Activated CD4-positive, alpha-beta T cell treated with anti-CD3 and anti-CD28 coated beads for 4 hours (primary cell): ENCODE measurements around the gene NADK.
"Not testable (repeated sequence)": the region's sequence is repeated elsewhere in the genome, so short reads cannot be mapped to it uniquely, and the experiment has no call there.

Experiments
- DNase-seq, 2 donors: peaks; one replicate each; pipeline ENCODE4 v3.0.0-alpha.2; 2020

NADK gene

DNA sequence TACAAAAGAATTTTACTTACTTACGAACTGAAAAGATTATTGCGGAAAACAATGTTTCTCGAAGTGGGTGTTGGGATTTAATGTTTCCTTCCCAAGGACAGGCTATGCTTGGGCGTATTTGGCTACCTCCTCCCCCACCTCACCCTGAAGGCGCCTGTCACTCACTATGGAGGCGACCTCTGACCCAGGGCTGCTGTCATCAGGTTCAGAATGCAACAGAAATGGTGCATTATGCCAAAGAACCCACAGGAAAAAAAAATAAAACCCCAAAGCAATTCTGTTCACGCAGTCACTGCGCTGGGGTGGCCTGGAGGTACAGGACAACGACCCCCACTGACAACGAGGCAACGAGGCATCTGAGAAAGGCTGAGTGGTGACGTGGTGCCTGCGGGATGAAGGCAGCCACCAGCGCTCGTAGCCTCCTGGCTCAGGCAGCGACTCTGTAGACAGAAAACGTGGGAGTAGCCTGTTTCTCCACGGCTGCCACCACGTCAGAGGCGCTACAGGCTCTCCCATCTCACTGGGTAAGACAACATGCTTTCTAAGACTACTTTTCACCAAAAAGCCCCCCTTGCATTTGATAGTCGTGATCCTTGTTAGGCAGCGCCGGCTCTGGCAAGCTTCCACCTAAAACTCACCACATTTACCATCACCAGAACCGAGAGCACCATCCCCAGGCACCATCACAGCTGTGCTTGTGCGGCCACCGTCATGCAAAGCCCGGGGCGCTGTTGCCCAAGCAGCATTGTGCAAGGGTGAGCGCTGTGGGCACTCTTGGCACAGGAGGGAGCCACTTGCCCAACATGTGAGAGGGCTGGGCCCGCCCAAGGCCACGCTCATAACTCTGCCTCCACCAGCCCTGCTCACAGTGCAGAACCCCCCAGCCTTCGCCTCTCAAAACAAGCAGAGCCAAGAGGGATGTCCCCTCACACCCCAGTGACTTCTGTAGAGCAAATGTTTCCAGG lies 14.3 kb downstream of the NADK start:
- no peak for DNase-seq

DNA sequence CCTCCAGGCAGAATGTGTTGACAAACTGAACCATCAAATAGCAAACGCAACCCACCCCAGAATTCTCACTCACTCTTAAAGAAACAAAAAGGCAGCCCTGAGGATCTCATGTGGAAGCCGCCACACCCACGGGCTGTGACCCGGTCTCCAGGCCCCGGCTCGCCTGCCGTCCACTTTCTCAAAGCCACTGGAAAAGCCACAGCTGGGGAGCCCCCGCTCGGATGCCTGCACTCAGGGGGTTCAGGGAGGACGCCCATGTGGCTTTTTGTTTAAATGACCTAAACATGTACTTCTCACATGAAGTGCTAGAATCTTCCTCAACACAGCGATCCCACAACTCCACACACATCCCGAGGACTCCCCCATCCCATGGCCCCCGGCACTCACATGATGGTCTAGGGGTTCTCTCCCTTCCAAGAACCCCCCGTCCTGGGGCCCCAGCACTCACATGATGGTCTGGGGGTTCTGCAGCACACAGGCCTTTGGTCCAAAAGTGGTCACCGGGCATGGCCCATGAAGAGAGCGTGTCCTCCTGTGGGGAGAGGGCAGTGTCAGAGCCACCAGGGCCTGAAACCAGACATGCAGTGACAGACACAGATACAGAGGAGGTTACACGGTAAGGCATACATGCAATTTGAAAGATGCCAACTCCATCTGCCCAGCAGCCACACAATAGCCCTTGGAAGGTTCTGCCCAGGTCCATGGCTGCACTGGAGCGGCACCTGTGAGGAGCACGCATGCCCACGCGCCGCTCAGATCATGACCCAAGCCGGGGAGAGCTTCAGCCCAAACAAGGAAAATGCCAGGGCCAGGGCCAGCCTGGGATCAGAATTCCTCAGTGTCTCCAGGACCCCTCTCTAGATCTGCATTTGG lies 16.5 kb downstream of the NADK start:
- DNase-seq = no peak

DNA sequence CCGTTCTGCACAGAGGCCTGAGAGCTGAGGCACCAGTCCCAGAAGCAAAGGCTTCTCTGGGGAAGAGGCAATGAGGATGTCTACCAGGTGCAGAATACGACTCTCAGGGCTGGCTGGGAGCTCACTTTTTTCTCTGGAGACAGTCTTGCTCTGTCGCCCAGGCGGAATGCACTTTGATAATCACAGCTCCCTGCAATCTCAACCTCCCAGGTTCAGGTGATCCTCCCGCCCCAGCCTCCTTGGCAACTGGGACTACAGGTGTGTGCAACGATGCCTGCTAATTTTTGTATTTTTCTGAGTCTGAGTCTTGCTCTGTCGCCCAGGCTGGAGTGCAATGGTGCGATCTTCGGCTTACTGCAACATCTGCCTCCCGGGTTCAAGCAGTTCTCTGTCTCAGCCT lies 17.6 kb downstream of the NADK start:
- no peak for DNase-seq

DNA sequence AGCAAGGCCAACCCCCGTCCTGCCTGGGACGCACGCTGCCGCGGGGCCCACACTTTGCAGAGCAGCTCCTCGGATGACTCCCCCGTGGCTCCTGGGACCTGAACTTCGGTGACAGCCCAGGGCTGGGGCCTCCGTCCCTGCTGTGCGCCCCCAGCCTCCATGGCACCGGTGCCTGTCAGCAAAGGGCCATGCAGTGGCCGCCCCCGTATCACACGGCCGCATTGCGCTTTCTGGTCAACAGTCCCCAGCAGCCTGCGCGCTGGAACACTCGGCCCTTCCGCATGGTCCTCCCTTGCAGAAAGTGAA lies 18.0 kb downstream of the NADK start:
- DNase-seq = no peak

DNA sequence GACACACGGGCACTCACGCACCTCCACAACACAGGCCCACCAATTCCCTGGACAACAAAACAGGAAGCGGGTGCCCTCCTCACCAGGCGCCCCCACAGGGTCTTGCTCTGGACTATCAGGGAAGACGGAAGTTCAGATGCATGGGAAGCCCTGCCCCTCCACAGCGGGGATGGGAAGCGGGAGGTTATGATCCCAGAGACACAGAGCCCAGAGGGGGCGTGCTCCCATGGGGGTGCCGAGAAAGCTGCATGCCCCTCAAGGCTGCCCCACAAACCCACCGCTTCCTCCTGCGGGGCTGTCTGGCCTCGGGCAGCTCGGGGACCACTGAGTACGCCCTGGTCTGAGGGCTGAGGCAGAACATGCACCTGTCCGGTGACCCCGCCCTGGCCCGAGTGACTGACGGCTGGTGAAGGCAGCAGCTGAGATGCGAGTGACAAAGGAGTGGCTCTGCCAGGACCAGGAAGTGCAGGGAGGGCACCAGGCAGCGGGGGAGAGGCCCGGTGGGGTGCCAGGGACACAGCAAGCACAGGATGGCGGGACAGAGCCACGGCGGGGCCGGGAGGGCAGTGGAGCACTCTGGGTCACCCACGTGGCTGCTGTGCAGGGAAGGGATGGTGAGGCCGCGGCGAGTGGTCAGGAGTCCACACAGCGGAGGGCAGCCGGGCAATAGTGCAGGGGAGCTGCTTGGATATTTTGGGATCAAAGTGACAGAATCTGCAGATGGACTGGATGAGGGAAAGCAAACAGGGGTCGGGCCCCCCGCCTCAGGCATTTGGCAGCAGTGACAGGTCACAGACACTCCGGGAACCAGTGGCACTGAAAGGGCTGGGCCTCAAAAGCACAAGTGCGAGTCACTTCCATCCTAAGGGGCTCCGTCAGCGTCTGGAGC lies 18.6 kb downstream of the NADK start:
- no peak for DNase-seq

DNA sequence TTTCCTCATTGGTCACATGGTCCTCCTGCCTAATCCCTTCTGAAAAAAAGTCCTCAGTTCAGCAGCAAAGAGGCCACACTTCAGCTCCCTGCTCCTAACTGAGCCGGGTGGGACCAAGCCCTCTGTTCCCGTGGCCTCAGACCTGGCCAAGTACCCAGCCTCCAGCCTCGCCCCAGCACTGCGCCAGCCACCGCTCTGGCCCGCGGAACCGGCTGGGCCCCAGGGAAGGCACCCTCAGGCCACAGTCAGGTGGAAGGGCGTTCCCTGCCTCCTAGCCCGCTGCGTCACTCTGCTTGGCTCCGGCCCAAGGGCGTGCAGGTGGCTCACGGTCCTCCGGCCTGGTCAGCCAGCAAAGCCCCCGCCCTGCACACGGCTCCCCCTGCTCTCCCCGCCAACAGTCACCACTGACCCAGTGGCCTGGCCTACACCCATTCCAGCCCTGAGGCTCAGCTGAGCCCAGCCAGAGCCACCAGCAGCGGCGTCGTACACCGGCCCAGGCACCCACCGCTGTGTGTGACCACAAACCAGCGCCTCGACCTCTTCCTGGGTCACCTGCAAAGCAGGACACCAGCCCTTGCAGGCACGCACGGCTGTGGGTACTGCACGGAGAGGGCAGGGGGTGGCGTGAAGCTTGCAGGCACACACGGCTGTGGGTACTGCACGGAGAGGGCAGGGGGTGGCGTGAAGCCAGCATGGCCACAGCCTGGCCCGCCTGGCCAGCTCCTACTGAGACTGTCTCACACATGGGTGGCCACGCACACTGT lies 19.4 kb downstream of the NADK start:
- DNase-seq = no peak

DNA sequence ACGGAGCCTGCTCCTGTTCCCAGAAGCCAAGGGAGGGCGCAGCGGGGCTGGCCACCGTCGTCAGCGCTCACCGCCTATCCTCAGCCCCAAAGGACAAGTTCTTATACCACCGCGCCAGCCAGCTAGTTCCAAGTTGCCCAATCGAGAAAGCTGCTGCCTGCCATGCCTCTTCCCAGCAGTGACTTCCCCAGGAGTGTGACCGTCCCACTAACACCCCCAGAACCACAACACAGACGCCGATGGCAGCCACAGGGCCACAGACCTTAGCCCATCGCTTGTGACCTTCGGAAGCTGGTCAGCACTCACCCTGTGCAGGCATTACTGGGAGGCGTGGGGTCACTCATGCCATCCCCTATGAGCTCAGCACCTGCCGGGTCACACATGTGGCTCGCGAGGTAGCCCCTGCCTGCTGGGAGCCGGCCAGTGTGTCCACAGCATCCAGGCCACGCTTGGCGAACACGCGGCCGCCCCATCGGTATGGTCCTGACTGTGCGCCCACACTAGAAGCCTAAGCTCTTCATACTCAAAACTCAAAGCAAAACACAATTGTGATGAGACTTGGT lies 20.1 kb downstream of the NADK start:
- no peak for DNase-seq

DNA sequence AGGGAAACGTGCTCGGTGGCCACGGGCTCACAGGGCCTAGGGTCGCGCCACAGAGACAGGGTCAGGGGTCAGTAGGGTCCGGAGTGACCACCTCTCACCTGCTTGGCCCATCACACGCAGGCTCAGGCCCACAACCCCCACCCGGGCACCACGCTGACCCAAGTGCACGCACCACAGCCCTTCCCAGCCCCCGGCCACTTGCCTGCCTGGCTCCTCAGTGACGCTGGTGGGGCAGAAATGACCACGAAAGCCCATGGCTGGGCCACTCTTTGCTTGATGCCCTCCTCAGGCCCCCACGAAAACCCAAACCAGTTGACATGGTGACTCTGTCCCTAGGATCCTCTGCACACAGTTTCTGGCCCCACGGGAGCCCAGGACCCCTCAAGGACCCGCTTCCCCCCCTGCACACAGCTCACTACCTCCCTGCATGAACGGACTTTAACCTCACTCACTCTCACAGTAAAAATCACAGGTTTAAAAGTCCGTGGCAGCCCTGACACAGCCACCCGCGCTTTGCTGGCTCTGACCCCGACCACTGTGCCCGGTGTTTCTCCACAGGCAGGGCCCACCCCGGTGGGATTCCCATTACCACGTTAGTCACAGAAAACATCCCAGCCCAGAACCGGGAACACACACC lies 20.7 kb downstream of the NADK start:
- no peak for DNase-seq

DNA sequence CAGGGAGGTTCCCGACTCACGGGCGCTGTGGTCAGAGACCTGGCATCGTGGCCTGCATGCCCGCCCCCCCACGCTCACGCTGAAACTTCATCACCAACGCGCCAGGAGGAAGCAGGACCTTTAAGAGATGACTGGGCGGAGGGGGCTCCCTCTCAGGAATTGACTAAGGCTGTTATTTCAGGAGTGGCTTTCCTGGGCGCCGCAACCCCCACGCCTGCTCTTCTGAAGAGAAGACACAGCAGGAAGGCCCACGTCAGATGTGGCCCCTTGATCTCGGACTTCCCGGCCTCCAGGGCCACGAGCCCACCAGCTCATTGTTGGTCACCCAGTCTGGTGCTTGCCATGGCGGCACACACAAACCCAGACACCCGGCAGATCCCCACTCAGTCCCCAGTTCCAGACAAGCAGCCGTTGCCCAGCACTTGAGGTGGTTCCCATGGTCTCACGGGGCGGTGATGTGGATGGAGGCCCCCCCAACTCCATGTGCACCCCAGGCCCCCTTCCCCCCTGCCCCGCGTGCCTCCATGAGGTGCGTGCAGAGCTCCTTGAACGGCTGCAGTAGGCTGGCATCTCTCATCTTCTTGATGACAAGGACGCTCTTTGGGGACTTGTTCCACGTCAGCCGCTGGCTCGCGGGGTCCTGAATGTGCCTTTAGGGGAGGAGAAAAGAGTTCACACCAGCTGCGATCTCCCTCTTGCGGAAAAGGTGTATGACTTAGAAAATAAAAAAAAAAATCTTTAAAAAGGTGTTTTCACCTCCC lies 21.4 kb downstream of the NADK start:
- no peak for DNase-seq

DNA sequence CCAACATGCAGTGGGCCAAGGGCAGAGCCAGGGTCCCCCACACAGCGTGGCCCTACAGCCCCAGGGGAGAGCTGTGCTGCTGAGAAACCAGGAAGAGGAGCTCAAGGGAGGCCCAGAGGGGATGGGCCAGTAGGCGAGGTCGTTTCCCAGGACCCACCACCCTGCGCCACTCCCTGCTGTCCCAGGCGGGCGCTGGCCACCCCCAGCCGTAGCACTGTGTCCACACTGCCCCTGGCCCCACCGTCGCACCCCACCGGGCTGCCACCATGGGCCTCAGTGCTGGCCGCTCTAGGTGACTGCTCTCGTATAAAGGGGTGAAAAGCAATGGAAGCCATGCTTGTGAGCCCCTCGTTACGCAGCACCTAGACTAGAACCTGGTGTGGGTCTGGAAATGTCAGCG lies 22.4 kb downstream of the NADK start:
- DNase-seq = no peak

DNA sequence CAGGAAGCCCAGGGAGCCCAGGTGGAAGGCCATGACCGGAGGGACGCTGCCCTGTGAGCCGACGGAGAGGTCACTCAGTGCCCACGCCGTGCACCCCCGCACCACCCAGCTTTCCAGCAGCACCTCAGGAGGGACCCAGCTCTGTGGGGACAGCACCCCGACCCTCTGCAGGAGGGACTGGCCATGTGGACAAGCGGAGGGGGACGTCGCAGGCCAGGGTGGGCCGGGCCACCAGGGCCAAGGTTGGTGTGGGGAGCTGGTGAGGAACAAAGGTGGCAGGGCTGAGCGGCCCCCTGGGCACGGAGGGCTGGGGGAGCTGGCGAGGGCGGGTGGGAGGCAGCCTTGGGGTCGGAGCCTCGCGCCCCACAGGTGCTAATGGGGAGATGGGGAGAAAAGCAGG lies 22.8 kb downstream of the NADK start:
- no peak for DNase-seq

DNA sequence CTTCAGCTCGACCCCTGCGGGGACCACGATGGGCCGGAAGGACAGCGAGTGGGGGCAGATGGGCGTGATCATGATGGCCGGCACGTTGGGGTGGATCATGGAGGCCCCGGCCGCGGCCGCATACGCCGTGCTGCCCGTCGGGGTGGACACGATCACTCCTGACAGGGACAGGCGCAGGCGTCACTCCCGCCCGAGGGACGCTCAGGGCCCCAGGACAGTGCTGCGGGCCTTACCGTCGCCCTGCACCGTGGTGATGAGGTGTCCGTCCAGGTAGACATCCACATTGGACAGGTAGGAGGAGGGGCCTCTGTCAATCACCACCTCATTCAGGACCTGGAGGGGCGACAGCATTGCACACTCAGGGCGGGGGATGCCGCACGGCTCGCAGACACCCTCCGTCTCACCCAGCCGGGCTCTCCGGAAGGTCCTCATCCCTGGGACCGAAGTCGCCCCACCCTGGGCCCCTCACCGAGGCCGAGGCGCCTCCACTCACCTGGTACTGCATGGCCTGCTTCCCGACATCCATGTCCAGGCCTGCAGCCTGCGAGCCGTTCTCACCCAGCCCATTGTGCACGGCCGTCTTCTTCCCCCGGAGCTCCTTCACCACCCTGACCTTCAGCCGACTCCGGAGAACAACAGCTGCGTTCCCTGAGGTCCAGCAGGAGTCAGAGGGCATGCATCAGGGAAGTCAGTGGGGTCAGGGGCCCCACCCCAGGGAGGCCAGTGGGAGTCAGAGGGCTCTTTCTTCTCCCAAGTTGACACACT lies 24.0 kb downstream of the NADK start:
- DNase-seq = no peak

DNA sequence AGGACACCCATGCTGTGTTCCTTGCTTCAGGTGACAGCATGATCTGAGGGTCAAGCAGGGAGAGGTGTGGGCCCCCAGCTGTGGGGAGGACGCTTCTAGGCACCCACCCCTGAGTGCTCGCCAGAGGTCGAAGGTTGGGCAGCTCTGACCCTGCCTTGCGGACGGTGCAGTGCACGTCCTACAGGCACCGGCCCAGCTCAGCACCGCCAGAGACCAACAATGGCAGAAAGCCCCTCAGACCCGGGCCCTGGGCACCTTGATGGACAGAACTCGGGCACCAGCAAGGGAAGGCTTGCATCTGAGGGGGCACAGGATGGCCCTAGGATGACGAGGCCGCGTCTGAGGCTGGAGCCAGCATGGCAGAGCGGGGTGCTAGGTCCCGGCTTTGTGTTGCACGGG lies 24.7 kb downstream of the NADK start:
- DNase-seq = no peak

DNA sequence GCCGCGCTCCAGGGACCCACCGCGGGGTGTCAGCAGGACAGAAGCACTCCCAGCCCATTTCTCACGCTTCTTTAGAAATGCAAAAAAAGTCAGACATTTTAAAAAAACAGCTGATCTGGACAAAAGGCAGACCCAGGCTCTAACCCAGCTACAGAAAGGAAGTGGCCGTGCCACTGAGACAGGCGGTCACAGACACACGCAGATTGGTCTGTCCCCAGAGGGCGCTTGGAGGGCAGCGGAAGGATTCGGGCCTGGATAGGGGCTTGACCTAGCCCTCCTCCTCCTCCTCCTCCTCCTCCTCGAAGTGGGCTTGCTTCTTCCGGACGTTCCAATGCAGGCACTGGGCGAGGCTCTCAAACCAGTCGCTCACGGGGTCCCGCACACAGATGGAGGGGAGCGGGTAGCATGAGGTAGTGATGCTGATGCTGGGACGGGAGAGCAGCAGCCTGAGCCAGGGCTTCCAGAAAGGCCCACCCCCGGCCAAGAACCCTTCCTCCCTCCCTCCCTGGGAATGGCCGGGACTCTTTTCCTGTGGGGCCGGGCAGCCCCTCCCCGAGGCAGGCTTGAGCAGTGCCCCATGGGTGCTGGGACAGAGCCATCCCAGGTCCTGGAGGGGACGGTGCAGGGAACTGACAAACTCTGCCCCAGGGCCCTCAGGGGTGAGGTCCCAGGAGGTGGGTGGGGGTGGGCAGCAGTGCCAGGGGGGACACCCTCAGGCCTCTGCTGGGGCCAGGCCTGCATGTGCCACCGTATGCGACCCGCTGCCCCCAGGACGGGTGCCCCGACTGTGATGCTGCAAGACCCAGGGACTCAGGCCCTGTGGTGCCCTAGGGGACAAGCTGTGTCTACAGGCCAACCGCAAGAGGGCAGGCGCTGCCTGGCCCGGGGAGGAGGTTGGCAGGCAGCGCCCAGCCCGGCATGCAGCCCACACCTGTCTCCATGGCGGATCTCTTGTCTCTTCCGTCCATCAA lies 25.3 kb downstream of the NADK start:
- DNase-seq = no peak

DNA sequence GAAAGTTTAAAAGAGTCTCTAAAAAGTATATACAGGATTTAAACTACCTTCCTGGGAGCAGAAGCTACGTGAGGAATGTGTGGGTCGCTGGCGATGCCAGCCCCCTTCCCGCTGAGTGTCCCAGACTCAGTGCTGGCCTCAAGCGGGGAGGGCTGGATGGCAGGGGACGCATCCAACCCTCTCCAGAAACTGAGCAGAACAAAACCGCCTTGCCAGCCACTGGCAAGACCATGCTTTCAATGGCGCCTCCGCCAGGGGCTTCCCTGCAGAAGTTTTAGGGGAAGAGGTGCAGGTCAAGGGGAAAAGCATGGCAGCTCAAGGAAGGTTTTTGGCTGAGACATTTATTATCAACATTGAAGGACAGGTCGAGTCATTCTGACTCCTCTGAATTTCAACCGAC lies 26.1 kb downstream of the NADK start:
- DNase-seq = no peak

DNA sequence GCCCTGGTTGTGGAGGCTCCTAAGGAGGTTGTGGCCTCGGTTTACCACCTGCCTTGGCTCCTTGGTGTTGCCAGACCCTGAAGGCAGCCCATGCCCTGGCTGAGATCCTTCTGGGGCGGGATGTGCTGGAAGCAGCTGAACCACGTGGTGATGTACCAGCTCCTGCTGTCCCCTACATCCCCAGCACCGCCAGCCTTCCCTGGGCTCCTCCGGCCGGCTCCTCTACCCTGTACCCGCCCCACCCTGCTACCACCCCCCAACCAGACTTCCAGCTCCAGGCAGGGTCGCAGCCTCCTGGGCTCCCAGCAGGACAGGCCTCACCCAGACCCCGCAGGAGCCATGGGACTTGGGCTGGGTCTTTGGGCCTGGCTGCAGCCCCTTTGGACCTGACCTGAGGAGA lies 28.3 kb downstream of the NADK start:
- not testable (repeated sequence) for DNase-seq

DNA sequence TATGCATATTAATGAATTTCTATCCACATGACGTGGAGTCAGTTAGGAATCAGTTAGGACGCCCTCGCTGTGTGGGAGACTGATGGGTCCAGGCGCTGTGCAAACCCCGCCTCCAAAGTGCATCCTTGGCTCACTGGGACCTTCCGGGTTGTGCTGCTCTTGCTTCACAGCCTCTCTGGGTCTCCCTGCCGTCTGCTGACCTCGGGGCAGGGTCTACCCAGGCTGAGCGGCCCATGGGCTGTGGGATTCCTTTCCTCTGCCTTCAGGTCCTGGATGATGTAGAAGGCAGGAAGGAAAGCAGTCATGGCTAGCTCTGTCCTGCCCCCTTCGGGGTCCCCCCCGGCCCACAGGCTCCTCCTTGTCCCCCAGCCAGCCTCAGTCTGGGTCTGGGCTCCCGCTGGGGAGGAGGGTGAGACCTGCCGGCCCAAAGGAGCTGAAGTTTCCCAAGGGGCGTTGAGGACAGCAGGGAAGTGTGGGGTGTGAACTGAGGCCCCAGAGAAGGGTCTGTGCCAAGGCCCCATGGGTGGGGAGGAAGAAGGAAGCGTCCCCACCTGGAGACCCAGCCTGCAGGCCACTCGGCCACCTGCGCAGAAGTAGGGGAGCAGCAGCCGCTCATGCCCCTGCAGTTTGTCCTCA lies 29.5 kb downstream of the NADK start:
- DNase-seq = no peak

DNA sequence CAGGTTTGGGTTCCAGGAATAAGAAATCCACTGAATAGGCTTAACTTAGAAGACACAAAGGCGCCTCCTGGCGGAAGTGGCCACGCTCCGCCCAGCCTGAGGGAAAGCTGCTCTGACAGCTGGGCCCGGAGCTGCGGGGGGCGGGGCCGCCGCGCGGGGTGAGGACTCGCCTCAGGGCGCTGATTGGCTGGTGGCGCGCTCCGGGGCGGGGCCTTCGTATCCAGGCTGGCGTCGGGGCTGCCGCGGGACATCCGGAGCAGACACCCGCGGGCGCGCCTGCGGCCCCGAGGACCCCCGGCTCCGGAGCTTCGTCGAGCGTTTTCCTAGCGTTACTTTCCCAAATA lies 31.7 kb downstream of the NADK start:
- not testable (repeated sequence) for DNase-seq
